Mesothelial cell of epicardium (in vitro differentiated cells): Measurements from ENCODE around the gene CCDC43. TPM values are rescaled to one million over a fixed set of nuclear protein-coding genes. Genes with fewer than 3 reads are reported as not detected.
"Not testable (repeated sequence)": the region's sequence is repeated elsewhere in the genome, so short reads cannot be mapped to it uniquely, and the experiment has no call there.

Source experiments
- DNase-seq, 2 experiments: peaks; one replicate each; pipeline ENCODE4 v3.0.0; 2021; ENCODE audit warnings: low spot score in 2 of 2; ENCODE audit not compliant: unreplicated experiment in 2 of 2
- H3K27ac Mint-ChIP-seq: 2 replicates; pipeline ENCODE4 v1.8.0; 2021; ENCODE audit warnings: mixed read lengths
- H3K27me3 Mint-ChIP-seq: 2 replicates; pipeline ENCODE4 v1.8.0; 2021; ENCODE audit warnings: low read depth, mixed read lengths
- H3K36me3 Mint-ChIP-seq: 2 replicates; pipeline ENCODE4 v1.8.0; 2021; ENCODE audit warnings: mixed read lengths
- H3K4me1 Mint-ChIP-seq: 2 replicates; pipeline ENCODE4 v1.8.0; 2021; ENCODE audit warnings: mixed read lengths
- H3K4me3 Mint-ChIP-seq: 2 replicates; pipeline ENCODE4 v1.8.0; 2021; ENCODE audit warnings: mild to moderate bottlenecking, moderate library complexity, mixed read lengths
- H3K9me3 Mint-ChIP-seq: 2 replicates; pipeline ENCODE4 v1.8.0; 2021; ENCODE audit warnings: mixed read lengths
- CTCF ChIP-seq: fragments of 200-600 bp; sonication (generic); IDR thresholded peaks from one replicate; pipeline ENCODE4 v1.5.0; 2021; ENCODE audit warnings: antibody characterized with exemption; ENCODE audit not compliant: unreplicated experiment
- total RNA-seq: library from RNA; stranded (reverse); gene quantifications from 3 replicates; pipeline ENCODE4 v1.2.1, GENCODE V29; 2021

The CCDC43 gene
- total RNA-seq, 1 donor from 2014 or later: 24.9 TPM

GRCh38 chr17:44722254-44722653, 32.7 kb upstream of the CCDC43 start:
- H3K4me1 Mint-ChIP-seq: no peaks in the 10 kb centered on the region
- no peak for DNase-seq
- H3K27ac Mint-ChIP-seq: no peak overlapping the region
- no peaks in the 10 kb centered on the region for H3K27me3 Mint-ChIP-seq
- peaks cover 5% of the 10 kb centered on the region for H3K9me3 Mint-ChIP-seq
- peaks cover 26% of the 10 kb centered on the region for H3K36me3 Mint-ChIP-seq
- TF ChIP-seq CTCF: no peak
- no peak overlapping the region for H3K4me3 Mint-ChIP-seq

GRCh38 chr17:44719444-44719843, 29.9 kb upstream of the CCDC43 start:
- no peak overlapping the region for H3K27ac Mint-ChIP-seq
- H3K4me3 Mint-ChIP-seq: no peak overlapping the region
- H3K4me1 Mint-ChIP-seq: no peaks in the 10 kb centered on the region
- H3K27me3 Mint-ChIP-seq: no peaks in the 10 kb centered on the region
- H3K9me3 Mint-ChIP-seq: peaks cover 5% of the 10 kb centered on the region
- no peak for TF ChIP-seq CTCF
- peaks cover 26% of the 10 kb centered on the region for H3K36me3 Mint-ChIP-seq
- no peak for DNase-seq

- TF ChIP-seq CTCF: no peak
- H3K27ac Mint-ChIP-seq: no peak within 1 kb of the TSS
- no peak within 1 kb of the TSS for H3K4me3 Mint-ChIP-seq
- H3K9me3 Mint-ChIP-seq: no peaks in the 10 kb centered on the region
- peaks cover 5% of the 10 kb centered on the region for H3K4me1 Mint-ChIP-seq
- peaks cover 4% of the 10 kb centered on the region for H3K27me3 Mint-ChIP-seq
- DNase-seq: peak; percentile 59 to 81
- peaks cover under 1% of the 10 kb centered on the region for H3K36me3 Mint-ChIP-seq
These were observed 19.1 kb upstream of the CCDC43 start, which contains the start of gene DBF4B for GRCh38 chr17:44708401-44709263. TSS of gene DBF4B (plus strand) at chr17:44708665. CDS start at chr17:44708821, 156 bp downstream.

- Mint-ChIP-seq H3K9me3 (no peaks in the 10 kb centered on the region), H3K27me3 (peaks cover 4% of the 10 kb centered on the region), H3K27ac (no peak overlapping the region), H3K4me3 (no peak overlapping the region), H3K36me3 (no peaks in the 10 kb centered on the region), H3K4me1 (peaks cover 5% of the 10 kb centered on the region)
- no peak for TF ChIP-seq CTCF
- no peak for DNase-seq
These were observed 18.3 kb upstream of the CCDC43 start for GRCh38 chr17:44707755-44708400.

- not testable (repeated sequence) for H3K4me3 Mint-ChIP-seq, H3K36me3 Mint-ChIP-seq, DNase-seq, H3K9me3 Mint-ChIP-seq, H3K4me1 Mint-ChIP-seq, H3K27ac Mint-ChIP-seq, H3K27me3 Mint-ChIP-seq
These were observed 10.7 kb upstream of the CCDC43 start for GRCh38 chr17:44700288-44700687.

- H3K27ac Mint-ChIP-seq: no peak overlapping the region
- TF ChIP-seq CTCF: no peak
- H3K27me3 Mint-ChIP-seq: no peaks in the 10 kb centered on the region
These were observed 4.0 kb upstream of the CCDC43 start for GRCh38 chr17:44693609-44694008.

GRCh38 chr17:44690746-44691306, 1.2 kb upstream of the CCDC43 start:
- H3K27me3 Mint-ChIP-seq, DNase-seq, H3K9me3 Mint-ChIP-seq, H3K36me3 Mint-ChIP-seq: not testable (repeated sequence)
- Mint-ChIP-seq H3K4me1 (peaks cover 17% of the 10 kb centered on the region), H3K27ac (peak overlapping the region; percentile 98), H3K4me3 (peak overlapping the region; percentile 98)

More at GRCh38 chr17:44693609-44694008, 4.0 kb upstream of the CCDC43 start:
- no peaks in the 10 kb centered on the region for H3K9me3 Mint-ChIP-seq
- DNase-seq: no peak
- H3K4me3 Mint-ChIP-seq: no peak overlapping the region
- no peaks in the 10 kb centered on the region for H3K36me3 Mint-ChIP-seq
- H3K4me1 Mint-ChIP-seq: peaks cover 14% of the 10 kb centered on the region
